IMR-90 (cell line): ENCODE measurements around the gene C20orf202. TPM values are rescaled to one million over a fixed set of nuclear protein-coding genes. Genes with fewer than 3 reads are reported as not detected.

Experiments
- ATAC-seq: fragments of 200-7000 bp; cut with Tn5 transposase; 2 replicates; pipeline ENCODE4 v1.9.1; 2020; ENCODE audit warnings: low read depth, mild to moderate bottlenecking, moderate library complexity
- BruUV-seq: library from RNA; stranded (reverse); fragments of 400-500 nt; replicated peaks from 2 replicates; lab custom pipeline; 2021; lab: Mats Ljungman, UMichigan
- CTCF ChIA-PET: fragments of 300-600 bp; formaldehyde crosslinking; extraction: SDS; loops from one replicate; lab custom pipeline; 2021; ENCODE audit warnings: antibody characterized with exemption; lab: Yijun Ruan, JAX
- POLR2A ChIA-PET: fragments of 300-600 bp; sonication (Branson Sonifier 250); formaldehyde crosslinking; loops from one replicate; lab custom pipeline; 2022; ENCODE audit warnings: antibody characterized with exemption; ENCODE audit not compliant: unreplicated experiment; lab: Charles Lee
- DNase-seq: peaks from one replicate; pipeline ENCODE4 v3.0.0; 2013
- H2AFZ ChIP-seq: replicated peaks from 2 replicates; pipeline ENCODE3; 2013; ENCODE audit warnings: low read length, mild to moderate bottlenecking; ENCODE audit not compliant: poor library complexity
- H2AK5ac ChIP-seq: 2 replicates; pipeline ENCODE4 v1.6.1; 2013; ENCODE audit warnings: low read depth, low read length, inconsistent platforms
- H2AK9ac ChIP-seq: replicated peaks from 2 replicates; pipeline ENCODE3; 2013; ENCODE audit warnings: mild to moderate bottlenecking, low read depth, low read length, moderate library complexity; ENCODE audit not compliant: poor library complexity
- H2BK120ac ChIP-seq: 2 replicates; pipeline ENCODE4 v1.6.1; 2013; ENCODE audit warnings: low read depth, low read length, inconsistent platforms
- H2BK15ac ChIP-seq: 3 replicates; pipeline ENCODE4 v1.6.1; 2013; ENCODE audit warnings: low read depth, low read length, inconsistent platforms
- H2BK20ac ChIP-seq: 2 replicates; pipeline ENCODE4 v1.6.1; 2013; ENCODE audit warnings: low read depth, mild to moderate bottlenecking, inconsistent platforms, low read length, moderate library complexity
- H2BK5ac ChIP-seq: 2 replicates; pipeline ENCODE4 v1.6.1; 2013; ENCODE audit warnings: mild to moderate bottlenecking, low read depth, low read length, inconsistent platforms; ENCODE audit not compliant: poor library complexity, severe bottlenecking
- H3K14ac ChIP-seq: replicated peaks from 2 replicates; pipeline ENCODE4 v1.6.1; 2013; ENCODE audit warnings: low read depth, low read length, inconsistent platforms
- H3K18ac ChIP-seq: 2 replicates; pipeline ENCODE4 v1.6.1; 2013; ENCODE audit warnings: low read depth, low read length, control low read depth
- H3K23ac ChIP-seq: 2 replicates; pipeline ENCODE4 v1.6.1; 2013; ENCODE audit warnings: low read depth, low read length, inconsistent platforms
- H3K27ac ChIP-seq: 2 replicates; pipeline ENCODE4 v1.5.1; 2013; ENCODE audit warnings: mild to moderate bottlenecking, control low read depth, low read length; ENCODE audit not compliant: insufficient read depth
- H3K27me3 ChIP-seq: 2 replicates; pipeline ENCODE4 v1.6.1; 2013; ENCODE audit warnings: low read length; ENCODE audit not compliant: control insufficient read depth, insufficient read depth
- H3K36me3 ChIP-seq: 2 replicates; pipeline ENCODE4 v1.6.1; 2013; ENCODE audit warnings: low read length, mixed read lengths; ENCODE audit not compliant: control insufficient read depth, insufficient read depth
- H3K4ac ChIP-seq: 2 replicates; pipeline ENCODE4 v1.6.1; 2013; ENCODE audit warnings: low read depth, low read length, inconsistent platforms
- H3K4me1 ChIP-seq: 2 replicates; pipeline ENCODE4 v1.6.1; 2013; ENCODE audit warnings: low read length, mixed read lengths; ENCODE audit not compliant: control insufficient read depth, insufficient read depth
- H3K4me2 ChIP-seq: 2 replicates; pipeline ENCODE4 v1.6.1; 2013; ENCODE audit warnings: low read depth, mild to moderate bottlenecking, control low read depth, low read length, moderate library complexity
- H3K4me3 ChIP-seq: 2 replicates; pipeline ENCODE4 v1.5.1; 2013; ENCODE audit warnings: low read depth, mild to moderate bottlenecking, control low read depth, low read length, moderate library complexity; ENCODE audit not compliant: insufficient read depth
- H3K56ac ChIP-seq: 2 replicates; pipeline ENCODE4 v1.6.1; 2013; ENCODE audit warnings: low read length, inconsistent platforms; ENCODE audit not compliant: insufficient read depth; ENCODE audit errors: extremely low read depth
- H3K79me1 ChIP-seq, 2 experiments: 2 replicates each; pipeline ENCODE4 v1.6.1; 2013; ENCODE audit warnings: low read length in 2 of 2, inconsistent platforms in 1 of 2, low read depth in 1 of 2
- H3K9ac ChIP-seq: 2 replicates; pipeline ENCODE4 v1.6.1; 2013; ENCODE audit warnings: low read depth, low read length, control low read depth
- H3K9me1 ChIP-seq: 2 replicates; pipeline ENCODE4 v1.6.1; 2013; ENCODE audit warnings: low read length, inconsistent platforms; ENCODE audit not compliant: insufficient read depth
- H3K9me3 ChIP-seq: 2 replicates; pipeline ENCODE4 v1.6.1; 2013; ENCODE audit warnings: low read length; ENCODE audit not compliant: control insufficient read depth, insufficient read depth
- H4K20me1 ChIP-seq: 2 replicates; pipeline ENCODE4 v1.6.1; 2013; ENCODE audit warnings: low read length, inconsistent platforms; ENCODE audit not compliant: insufficient read depth
- H4K5ac ChIP-seq: 2 replicates; pipeline ENCODE4 v1.6.1; 2013; ENCODE audit warnings: mild to moderate bottlenecking, low read depth, low read length, control low read depth
- H4K8ac ChIP-seq, 2 experiments: 2 replicates each; pipeline ENCODE4 v1.6.1; 2013; ENCODE audit warnings: low read depth in 2 of 2, low read length in 2 of 2, control low read depth in 1 of 2, inconsistent platforms in 1 of 2
- H4K91ac ChIP-seq: 2 replicates; pipeline ENCODE4 v1.6.1; 2013; ENCODE audit warnings: low read depth, low read length, inconsistent platforms; ENCODE audit not compliant: insufficient read depth
- BHLHE40 ChIP-seq: fragments of 150-350 bp; IDR thresholded peaks from 2 replicates; pipeline ENCODE4 v1.6.1; 2016; ENCODE audit warnings: mild to moderate bottlenecking, low read depth, low read length
- CEBPB ChIP-seq: IDR thresholded peaks from 2 replicates; pipeline ENCODE4 v1.6.1; 2012; ENCODE audit warnings: low read depth, low read length, improper control_type of control experiment
- CHD1 ChIP-seq: IDR thresholded peaks from 2 replicates; pipeline ENCODE4 v1.6.1; 2012; ENCODE audit warnings: low read depth, low read length, improper control_type of control experiment
- FOS ChIP-seq: fragments of 150-350 bp; IDR thresholded peaks from 2 replicates; pipeline ENCODE4 v1.6.1; 2016; ENCODE audit warnings: low read depth, low read length
- MAFK ChIP-seq: IDR thresholded peaks from 2 replicates; pipeline ENCODE4 v1.6.1; 2012; ENCODE audit warnings: low read depth, low read length, improper control_type of control experiment
- MXI1 ChIP-seq: IDR thresholded peaks from 2 replicates; pipeline ENCODE4 v1.6.1; 2012; ENCODE audit warnings: low read depth, mild to moderate bottlenecking, low read length, moderate library complexity, borderline replicate concordance
- NFE2L2 ChIP-seq: fragments of 150-350 bp; IDR thresholded peaks from 2 replicates; pipeline ENCODE4 v1.6.1; 2016; ENCODE audit warnings: low read depth, mild to moderate bottlenecking, low read length
- POLR2A ChIP-seq: IDR thresholded peaks from 2 replicates; pipeline ENCODE4 v1.6.1; 2012; ENCODE audit warnings: mild to moderate bottlenecking, low read depth, low read length
- RAD21 ChIP-seq: IDR thresholded peaks from 2 replicates; pipeline ENCODE4 v1.6.1; 2012; ENCODE audit warnings: low read length, improper control_type of control experiment
- RCOR1 ChIP-seq: IDR thresholded peaks from 2 replicates; pipeline ENCODE4 v1.6.1; 2012; ENCODE audit warnings: mild to moderate bottlenecking, low read length, improper control_type of control experiment; ENCODE audit not compliant: insufficient replicate concordance
- RFX5 ChIP-seq: IDR thresholded peaks from 2 replicates; pipeline ENCODE4 v1.8.0; 2012; ENCODE audit warnings: low read depth, mild to moderate bottlenecking, low read length, moderate library complexity
- SMC3 ChIP-seq: fragments of 150-350 bp; IDR thresholded peaks from 2 replicates; pipeline ENCODE4 v1.6.1; 2016; ENCODE audit warnings: low read depth, mild to moderate bottlenecking, antibody characterized with exemption, low read length, moderate library complexity
- WGBS, 2 experiments: methylation state at CpG; one replicate each; pipeline versions ENCODE4 v1.1.5 to v1.1.7; 2013; ENCODE audit warnings: missing lambda C conversion rate in 2 of 2; ENCODE audit not compliant: insufficient read length in 1 of 2; ENCODE audit errors: extremely low coverage in 2 of 2; 5-methylcytosine and 5-hydroxymethylcytosine counted together
- dilution Hi-C: fragments of 300-500 bp; cut with HindIII; formaldehyde crosslinking; loops from one replicate; pipeline ENCODE4 v1.14.3; 2018; ENCODE audit warnings: low sequenced_read_pairs; ENCODE audit not compliant: unreplicated experiment
- in situ Hi-C: fragments of 300-500 bp; cut with MboI; formaldehyde crosslinking; loops from 3 replicates; pipeline ENCODE4 v1.14.3; 2019; ENCODE audit warnings: low sequenced_read_pairs, inconsistent platforms, mixed read lengths
- intact Hi-C: fragments of 100-400 bp; cut with micrococcal nuclease; formaldehyde crosslinking; loops from 2 replicates; pipeline ENCODE4 v1.10.0; 2022
- polyA plus RNA-seq, 3 experiments: library from polyadenylated mRNA; depleted of rRNA; stranded (reverse); fragments of >200 nt; gene quantifications; 2 replicates each; pipeline ENCODE4 v1.2.3, GENCODE V29; 2012; ENCODE audit warnings: low replicate concordance in 1 of 3
- total RNA-seq: library from RNA; depleted of rRNA; stranded (reverse); fragments of >200 nt; gene quantifications from 2 replicates; pipeline ENCODE4 v1.2.3, GENCODE V29; 2012
- TF ChIP-seq, protein P1 (sequence below): conservative IDR thresholded peaks from 2 replicates; pipeline ENCODE4 v1.5.1; 2012; ENCODE audit warnings: mild to moderate bottlenecking, low read depth, low read length, improper control_type of control experiment
- TF ChIP-seq, protein P2 (sequence below): fragments of 150-350 bp; IDR thresholded peaks from 2 replicates; pipeline ENCODE4 v1.6.1; 2016; ENCODE audit warnings: low read depth, mild to moderate bottlenecking, low read length, moderate library complexity, borderline replicate concordance
- TF ChIP-seq, protein P3 (sequence below): fragments of 150-350 bp; IDR thresholded peaks from 2 replicates; pipeline ENCODE4 v1.6.1; 2017; ENCODE audit warnings: mild to moderate bottlenecking, antibody characterized with exemption, low read length, low read depth

C20orf202 gene
- total and polyA plus RNA-seq, 2 of the 4 experiments (the other 2 are of a cell fraction): not detected

DNA sequence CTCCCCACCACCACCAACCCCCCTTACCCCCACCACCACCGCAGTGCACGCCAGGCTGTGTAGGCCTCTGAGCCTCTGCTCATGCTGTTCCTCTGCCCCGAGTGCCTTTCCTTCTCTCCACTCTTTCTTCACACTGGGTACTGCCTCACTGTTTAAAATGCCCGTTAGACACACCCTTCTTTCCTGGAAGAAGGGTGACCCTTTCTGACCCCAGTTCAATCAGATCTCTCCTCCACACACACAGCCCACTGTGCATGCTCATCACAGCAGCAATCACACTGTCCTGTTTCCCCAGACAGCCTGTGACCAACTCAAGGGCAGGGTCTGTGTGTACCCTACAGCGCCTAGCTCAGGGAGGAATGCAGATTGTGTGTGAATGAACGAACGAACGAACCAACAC lies 28.5 kb upstream of the C20orf202 start:
- POLR2A ChIA-PET: no interaction called here
- H3K14ac ChIP-seq: no peak overlapping the region
- no peak overlapping the region for H3K56ac ChIP-seq
- H3K18ac ChIP-seq: no peak overlapping the region
- H2BK120ac ChIP-seq: no peak overlapping the region
- no peak overlapping the region for H4K91ac ChIP-seq
- no peak overlapping the region for H3K9ac ChIP-seq
- H3K23ac ChIP-seq: no peak overlapping the region
- H2BK15ac ChIP-seq: no peak overlapping the region
- H3K4me1 ChIP-seq: no peaks in the 10 kb centered on the region
- peaks cover 8% of the 10 kb centered on the region; the same call in 1 of the 2 replicates for H4K20me1 ChIP-seq
- CTCF ChIA-PET: no interaction called here
- H2AK5ac ChIP-seq: no peak overlapping the region
- no peak overlapping the region for H2BK5ac ChIP-seq
- H3K4me3 ChIP-seq: no peak overlapping the region
- no peak overlapping the region for H2AFZ ChIP-seq
- TF ChIP-seq RCOR1: no peak
- no peak for TF ChIP-seq SMC3
- TF ChIP-seq CHD1: no peak
- no peak for TF ChIP-seq POLR2A
- TF ChIP-seq MXI1: no peak
- no peak for TF ChIP-seq MAFK
- TF ChIP-seq, protein P1, sequence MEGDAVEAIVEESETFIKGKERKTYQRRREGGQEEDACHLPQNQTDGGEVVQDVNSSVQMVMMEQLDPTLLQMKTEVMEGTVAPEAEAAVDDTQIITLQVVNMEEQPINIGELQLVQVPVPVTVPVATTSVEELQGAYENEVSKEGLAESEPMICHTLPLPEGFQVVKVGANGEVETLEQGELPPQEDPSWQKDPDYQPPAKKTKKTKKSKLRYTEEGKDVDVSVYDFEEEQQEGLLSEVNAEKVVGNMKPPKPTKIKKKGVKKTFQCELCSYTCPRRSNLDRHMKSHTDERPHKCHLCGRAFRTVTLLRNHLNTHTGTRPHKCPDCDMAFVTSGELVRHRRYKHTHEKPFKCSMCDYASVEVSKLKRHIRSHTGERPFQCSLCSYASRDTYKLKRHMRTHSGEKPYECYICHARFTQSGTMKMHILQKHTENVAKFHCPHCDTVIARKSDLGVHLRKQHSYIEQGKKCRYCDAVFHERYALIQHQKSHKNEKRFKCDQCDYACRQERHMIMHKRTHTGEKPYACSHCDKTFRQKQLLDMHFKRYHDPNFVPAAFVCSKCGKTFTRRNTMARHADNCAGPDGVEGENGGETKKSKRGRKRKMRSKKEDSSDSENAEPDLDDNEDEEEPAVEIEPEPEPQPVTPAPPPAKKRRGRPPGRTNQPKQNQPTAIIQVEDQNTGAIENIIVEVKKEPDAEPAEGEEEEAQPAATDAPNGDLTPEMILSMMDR: no peak
- TF ChIP-seq, protein P2, sequence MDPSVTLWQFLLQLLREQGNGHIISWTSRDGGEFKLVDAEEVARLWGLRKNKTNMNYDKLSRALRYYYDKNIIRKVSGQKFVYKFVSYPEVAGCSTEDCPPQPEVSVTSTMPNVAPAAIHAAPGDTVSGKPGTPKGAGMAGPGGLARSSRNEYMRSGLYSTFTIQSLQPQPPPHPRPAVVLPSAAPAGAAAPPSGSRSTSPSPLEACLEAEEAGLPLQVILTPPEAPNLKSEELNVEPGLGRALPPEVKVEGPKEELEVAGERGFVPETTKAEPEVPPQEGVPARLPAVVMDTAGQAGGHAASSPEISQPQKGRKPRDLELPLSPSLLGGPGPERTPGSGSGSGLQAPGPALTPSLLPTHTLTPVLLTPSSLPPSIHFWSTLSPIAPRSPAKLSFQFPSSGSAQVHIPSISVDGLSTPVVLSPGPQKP: no peak
- no peak for TF ChIP-seq NFE2L2
- TF ChIP-seq, protein P3, sequence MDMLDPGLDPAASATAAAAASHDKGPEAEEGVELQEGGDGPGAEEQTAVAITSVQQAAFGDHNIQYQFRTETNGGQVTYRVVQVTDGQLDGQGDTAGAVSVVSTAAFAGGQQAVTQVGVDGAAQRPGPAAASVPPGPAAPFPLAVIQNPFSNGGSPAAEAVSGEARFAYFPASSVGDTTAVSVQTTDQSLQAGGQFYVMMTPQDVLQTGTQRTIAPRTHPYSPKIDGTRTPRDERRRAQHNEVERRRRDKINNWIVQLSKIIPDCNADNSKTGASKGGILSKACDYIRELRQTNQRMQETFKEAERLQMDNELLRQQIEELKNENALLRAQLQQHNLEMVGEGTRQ: no peak
- no peak for TF ChIP-seq FOS
- no peak for TF ChIP-seq CEBPB
- no peak for TF ChIP-seq RFX5
- TF ChIP-seq BHLHE40: no peak
- no peak for TF ChIP-seq RAD21
- H3K9me1 ChIP-seq: peaks cover 18% of the 10 kb centered on the region
- no peak overlapping the region for H4K5ac ChIP-seq
- intact Hi-C loops: no loop called here
- no peaks in the 10 kb centered on the region for H3K9me3 ChIP-seq
- H3K4me2 ChIP-seq: no peak overlapping the region
- no peaks in the 10 kb centered on the region for H3K27me3 ChIP-seq
- H4K8ac ChIP-seq: no peak overlapping the region
- H3K36me3 ChIP-seq: peaks cover 11% of the 10 kb centered on the region; the same call in 1 of the 2 replicates
- no peak overlapping the region for H2BK20ac ChIP-seq
- ATAC-seq: no peak
- no peaks in the 10 kb centered on the region for H3K79me1 ChIP-seq
- WGBS, 2 experiments: no CpG with 5 or more reads among the region's 8 CpGs
- BruUV-seq: no TSS peak
- in situ Hi-C loops: no loop called here
- H3K4ac ChIP-seq: no peak overlapping the region
- no peak for DNase-seq
- H2AK9ac ChIP-seq: no peak overlapping the region
- H3K27ac ChIP-seq: no peak overlapping the region
- dilution Hi-C loops: no loop called here
